Fibroblast of skin of abdomen (primary cell): ENCODE results near the gene C12orf75.
"Not testable (repeated sequence)": the region's sequence is repeated elsewhere in the genome, so short reads cannot be mapped to it uniquely, and the experiment has no call there.

Source experiments
- DNase-seq: peaks from one replicate; pipeline ENCODE4 v3.0.0-alpha.2; 2013

Gene C12orf75

DNA sequence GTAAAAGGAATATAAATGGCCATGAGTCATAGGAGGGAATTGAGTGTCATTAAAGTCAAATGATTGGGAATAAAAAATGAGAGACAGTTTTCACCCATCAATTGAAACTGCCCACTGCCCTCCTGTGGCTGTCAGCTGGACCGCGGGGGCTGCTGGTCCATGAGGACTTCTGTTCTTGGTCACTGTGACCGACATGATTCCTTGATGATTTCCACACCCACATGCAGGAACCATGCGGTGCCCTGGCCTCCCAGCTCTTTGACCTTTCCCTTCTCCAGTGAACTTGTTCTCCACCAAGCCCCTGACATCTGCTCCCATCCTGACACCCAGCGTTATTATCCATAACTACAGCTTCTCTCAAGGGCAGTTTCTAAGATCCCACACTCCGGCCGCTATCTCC, 48.4 kb downstream of the C12orf75 start:
- DNase-seq: no peak

DNA sequence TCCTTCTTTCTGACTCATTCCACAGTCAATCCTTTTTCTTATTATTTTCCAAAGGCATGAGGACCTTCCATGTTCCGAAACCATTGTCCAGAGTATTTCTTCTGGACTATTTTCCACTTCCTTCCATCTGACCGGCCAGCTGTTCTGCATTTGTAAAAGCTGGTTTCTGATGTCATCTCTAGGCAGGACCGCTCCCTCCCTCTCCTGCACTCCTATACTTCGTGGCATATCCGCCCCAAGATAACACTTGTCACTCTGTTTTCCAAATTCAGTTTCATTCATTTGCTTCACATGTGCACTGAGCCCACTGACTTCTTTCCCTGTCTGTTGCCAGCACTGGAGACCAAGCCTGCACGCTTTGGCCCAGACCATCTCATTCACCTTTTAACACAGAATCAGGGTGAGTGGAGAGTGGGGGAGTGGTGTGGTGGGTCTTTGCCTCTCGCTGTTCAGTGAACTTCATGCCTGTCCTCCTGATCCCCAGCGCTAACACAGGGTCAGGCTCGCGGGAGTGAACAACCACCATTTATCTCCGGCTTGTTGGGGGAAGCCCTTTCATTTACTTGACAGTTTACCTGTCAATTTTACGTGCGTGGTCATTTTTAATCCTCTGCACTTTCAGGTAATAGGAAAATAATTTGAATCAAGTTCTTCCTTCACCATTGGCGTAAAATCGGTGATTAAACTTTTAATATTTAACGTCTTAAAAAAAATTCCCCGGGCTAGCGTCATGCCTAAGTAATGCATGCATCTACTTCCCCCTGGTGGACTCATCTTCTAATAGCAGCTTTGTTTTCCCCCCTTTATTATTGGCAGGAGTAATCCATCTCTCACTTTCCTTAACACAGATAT, 52.5 kb downstream of the C12orf75 start:
- peak; percentile 77 for DNase-seq

DNA sequence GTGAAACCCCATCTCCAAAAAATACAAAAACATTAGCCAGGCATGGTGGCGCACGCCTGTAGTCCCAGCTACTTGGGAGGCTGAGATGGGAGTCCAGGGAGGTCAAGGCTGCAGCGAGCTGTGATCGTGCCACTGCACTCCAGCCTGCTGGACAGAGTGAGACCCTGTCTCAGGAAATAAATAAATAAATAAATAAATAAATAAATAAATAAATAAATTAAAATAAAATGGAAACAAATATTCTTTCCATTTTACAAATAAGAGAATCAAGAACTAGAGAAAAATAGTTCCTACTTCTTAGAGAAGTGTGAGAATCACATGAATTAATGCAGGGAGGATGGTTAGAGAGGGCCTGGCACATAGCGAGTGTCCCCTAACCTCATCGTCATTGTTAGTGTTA, 53.7 kb downstream of the C12orf75 start:
- DNase-seq: no peak

DNA sequence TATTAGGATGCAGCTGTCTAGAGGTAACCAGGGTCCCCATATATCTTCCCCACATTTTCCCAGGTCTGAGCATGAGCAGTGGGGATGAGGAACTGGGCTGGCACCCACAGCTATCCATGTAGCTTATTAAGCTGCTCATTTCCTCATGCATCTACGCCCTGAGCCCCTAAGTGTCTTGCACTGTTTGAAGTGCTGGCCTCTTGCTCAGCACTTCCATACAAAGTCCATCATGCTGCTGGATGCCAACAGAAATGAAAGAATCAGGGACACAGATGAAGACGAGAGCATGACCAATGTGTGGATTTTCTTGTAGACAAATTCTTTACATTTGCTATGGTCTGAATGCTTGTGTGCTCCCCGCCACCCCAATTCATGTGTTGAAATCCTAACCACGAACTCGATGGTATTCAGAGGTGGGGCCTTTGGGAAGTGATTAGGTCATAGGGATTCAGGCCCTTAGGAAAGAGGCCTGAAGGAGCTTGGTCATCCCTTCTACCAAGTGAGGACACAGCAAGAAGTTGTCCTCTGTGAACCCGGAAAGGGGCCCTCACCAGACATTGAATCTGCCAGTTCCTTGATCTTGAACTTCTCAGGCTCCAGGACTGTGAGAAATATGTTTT, 54.5 kb downstream of the C12orf75 start:
- DNase-seq: peak; percentile 85

DNA sequence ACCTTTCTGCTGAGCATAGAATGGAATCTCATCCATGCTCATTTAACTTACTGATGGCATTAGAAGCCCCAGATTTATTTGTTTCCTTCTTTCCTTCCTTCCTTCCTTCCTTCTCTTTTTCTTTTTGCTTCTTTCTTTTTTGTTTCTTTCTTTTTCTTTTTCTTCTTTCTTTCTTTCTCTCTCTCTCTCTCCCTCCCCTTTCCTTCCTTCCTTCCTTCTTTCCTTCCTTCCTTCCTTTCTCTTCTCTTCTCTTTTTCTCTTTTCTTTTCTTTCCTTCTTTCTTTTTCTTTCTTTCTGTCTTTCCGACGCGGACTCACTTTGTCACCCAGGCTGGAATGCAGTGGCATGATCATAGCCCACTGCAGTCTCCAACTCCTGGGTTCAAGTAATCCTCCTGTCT, 55.9 kb downstream of the C12orf75 start:
- DNase-seq: no peak

DNA sequence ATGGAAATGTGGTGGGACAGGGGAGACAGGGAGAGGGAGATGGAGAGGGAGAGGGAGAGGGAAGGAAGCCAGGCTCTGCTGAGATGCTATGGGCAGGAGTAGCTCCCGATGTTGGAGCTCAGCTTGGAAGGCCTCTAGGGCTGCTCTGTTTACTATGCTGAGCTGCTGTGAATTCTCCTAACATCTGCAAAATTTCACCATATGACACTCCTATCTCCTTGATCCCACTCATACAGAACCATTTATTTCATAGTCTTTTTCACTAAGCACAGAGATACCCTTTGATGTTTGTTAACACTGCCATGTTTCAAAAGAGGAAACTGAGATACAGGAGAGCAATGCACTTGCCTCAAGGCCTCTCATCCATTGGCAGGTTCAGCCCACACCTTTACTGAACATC, 60.7 kb downstream of the C12orf75 start:
- no peak for DNase-seq

DNA sequence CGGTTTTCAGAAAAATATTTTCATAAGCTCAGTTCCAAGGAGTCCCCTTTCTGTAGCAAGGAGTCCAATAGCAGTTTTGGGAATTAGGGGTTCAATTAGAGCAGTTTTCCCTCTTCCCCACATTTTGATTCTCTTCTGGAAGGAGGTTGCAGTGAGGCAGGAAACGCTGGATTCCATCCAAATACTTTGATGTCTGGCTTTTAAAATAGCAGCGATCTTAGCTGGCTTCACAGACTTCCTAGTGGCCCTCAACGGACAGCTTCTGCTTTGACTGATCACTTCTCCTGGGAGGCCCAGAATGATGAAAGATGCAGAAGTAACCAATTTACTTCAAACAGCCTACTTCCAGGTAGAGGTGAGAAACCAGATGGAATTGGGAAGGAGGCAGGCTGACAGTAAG, 63.1 kb downstream of the C12orf75 start:
- peak; percentile 76 for DNase-seq

DNA sequence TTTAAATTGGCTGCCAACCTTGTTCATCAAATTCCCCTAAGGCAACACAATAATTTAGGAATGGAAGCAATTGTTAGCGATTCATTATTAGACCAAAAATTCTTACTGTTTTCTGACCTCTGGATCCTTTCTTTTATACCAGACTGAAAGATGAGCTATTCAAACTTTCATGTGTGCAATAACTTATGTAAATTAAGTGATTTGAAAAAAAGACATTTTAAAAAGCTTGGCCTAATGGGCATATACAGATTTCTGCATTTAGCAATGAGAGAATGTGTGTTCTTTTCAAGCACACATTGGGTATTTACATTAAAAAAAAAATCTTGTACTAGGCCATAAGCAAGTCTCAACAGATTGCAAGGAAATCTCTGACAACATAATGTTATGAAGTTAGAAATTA, 65.5 kb downstream of the C12orf75 start:
- DNase-seq: no peak

DNA sequence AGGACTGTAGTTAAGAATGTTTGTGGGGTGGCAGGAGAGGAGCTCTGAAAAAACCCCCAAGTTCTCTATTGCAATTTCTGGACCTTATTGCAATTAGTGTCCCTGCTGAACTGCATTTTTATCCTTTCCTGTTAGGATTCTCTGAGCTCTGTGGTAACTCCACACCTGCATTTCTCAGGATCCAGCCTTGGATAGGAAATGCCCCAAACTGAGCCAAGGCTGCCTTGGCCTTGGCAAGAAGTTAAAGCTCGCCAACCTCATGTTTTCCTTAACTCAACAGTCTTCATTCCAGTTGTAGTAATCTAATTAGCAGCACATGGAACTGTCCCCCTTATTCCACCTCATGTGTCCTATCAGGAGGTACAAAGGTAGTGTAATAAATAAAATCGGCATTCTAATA, 66.5 kb downstream of the C12orf75 start:
- no peak for DNase-seq

DNA sequence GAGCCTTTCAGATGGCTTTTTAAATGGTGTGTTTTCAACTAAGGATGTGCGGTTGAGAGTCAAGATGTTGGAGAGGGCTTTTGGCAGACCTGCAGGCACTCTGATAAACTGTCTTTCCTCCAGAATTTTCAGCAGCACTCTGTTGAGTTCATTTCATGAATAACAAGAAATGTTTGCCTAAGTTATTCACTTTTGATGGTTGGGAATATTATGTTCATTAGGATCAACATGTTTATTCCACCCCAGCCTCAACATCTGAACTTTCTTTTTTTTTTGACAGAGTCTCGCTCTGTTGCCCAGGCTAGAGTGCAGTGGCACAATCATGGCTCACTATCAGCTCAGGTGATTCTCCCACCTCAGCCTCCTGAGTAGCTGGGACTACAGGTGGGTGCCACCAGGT, 68.4 kb downstream of the C12orf75 start:
- DNase-seq: no peak

DNA sequence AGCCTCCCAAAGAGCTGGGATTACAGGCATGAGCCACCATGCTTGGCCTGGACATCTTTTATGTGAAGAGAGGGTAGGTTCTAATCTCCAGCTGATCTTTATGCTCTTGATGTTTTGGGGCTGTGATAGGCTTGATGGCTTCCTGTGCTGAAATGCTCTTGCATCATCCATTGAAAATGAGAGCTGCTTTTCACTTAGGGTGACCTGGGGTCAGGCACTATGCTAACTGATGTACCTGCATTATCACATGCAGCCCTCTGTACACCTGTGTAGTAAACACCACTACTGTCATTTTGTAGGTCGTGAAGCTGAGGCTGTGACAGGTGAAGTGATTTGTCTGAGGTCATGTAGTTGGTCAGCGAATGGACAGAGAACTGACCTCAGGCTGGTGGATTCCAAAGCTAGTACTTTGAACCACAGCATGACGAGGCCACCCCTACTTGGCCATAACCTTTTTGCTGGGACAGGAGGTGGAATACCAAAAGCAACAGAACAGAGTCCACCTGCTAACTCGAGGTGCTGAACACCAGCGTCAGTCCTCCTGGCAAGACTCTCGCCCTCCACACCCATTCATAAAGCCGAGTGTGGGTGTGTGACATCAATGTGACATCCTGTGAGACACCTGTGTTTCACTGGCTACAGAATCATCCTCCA, 69.1 kb downstream of the C12orf75 start:
- DNase-seq: no peak

DNA sequence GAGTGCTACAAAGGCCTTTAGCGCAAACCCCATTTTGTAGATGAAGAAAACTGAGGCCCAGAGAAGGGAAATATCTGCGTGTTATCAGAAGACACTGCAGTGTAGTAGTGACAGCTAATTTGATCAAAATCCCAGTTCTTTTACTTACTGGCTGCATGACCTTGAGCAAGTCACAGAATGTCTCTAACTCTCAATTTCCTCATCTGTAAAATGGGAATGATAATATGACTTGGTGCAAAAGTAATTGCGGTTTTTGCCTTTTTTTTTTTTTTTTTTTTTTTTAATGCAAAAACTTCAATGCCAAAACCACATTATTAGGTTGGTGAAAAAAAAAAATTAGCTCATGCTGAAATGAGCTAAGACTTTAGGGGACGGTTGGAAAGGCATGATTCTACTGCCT, 69.7 kb downstream of the C12orf75 start:
- no peak for DNase-seq

DNA sequence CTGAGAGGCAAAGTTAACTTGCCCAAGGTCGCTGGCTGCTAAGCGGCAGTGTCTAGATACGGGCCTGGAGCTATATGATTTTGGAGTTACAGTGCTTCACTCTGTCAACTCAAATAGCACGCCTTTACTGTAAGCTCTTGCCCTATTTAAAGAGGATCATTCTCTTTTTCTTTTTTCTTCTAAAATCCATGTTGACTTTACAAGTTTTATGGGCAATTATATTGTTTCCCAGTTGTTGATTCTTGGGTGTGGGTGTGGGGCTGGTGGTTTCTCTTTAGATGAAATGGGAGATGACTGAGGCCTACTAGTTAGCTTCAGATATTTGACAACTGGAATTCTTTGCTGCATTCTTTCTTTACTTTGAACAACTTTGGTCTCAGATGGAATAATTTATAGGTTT, 70.7 kb downstream of the C12orf75 start:
- DNase-seq: peak; percentile 32

DNA sequence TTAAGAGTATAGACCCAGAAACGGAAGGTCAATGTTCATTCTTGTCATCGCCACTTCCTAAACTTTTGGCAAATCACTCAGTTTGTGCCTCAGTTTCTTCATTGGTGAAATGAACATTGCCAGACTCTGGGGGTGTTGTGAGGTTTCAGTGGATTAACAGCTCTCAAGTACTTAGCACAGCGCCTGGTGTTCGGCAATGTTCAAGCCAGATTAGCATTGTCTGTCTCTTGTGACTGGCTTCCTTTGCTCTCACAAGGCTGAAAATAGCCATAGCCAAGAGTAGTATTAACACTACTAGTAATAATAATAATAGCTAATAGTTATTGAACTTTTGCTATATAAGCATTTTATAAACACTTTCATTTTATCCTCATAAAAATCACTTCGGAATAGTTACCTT, 71.9 kb downstream of the C12orf75 start:
- no peak for DNase-seq

DNA sequence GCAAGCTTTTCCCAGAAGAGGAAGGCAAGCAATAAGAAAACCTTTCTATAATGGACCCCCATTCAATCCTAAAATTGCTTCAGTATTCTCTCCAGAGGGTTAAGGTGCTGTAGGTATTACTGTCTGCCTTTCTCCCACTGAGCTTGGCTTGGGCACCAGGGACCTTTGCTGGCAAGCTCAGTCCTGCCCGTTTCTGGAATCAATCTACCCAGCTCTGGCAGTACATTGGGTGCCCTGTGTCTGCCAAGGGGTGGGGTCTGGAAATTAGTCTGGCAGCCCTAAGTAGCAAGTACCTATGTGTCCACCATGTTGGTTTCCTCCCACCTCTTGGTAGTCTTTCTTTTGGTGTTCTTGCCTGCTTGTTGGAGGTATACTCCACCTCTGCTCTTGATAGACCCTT, 72.6 kb downstream of the C12orf75 start:
- DNase-seq: no peak

DNA sequence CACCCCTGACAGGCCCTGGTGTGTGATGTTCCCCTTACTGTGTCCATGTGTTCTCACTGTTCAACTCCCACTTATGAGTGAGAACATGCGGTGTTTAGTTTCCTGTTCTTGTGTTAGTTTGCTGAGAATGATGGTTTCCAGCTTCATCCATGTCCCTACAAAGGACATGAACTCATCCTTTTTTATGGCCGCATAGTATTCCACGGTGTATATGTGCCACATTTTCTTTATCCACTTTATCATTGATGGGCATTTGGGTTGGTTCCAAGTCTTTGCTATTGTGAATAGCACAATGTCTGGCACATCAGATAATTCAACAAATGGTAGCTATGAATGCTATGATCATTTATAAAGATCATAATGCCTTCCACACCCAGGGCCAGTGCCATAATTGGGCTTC, 73.6 kb downstream of the C12orf75 start:
- not testable (repeated sequence) for DNase-seq

DNA sequence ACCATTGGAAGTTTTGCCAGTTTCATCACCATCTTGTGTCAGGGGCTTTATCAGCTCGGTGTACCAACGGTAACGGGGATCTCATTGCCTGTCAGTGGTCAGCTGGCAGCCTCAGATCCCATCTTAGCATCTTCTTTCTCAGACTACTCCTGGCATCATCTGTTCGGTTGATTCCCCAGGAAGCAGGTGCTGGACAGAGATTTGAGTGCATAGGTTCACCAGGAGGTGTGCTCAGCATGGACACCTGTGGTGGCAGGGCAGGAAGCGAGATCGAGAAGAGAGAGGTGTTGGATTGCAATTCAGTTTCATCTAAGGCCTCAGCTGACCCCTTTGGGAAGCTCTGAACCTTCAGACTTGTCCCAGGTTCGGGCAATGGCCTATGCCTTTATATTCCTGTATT, 76.0 kb downstream of the C12orf75 start:
- DNase-seq: no peak

DNA sequence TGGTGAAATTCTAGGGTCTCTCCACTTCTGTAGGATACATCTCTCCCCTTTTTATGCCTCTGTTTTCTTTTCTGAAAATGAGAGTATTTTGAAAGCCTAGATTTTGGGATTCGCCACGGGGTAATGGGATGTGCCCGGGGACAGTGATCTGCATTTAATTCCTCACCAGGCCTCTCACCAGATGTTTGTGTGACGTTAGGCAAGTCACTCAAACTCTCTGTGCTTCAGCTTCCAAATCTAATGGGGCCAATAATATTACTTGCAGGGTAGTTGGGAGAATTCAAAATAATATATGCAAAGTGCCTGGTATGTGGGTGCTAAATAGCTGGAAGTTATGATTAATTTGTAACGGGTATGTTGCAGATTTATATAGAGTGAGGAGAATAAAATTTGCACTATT, 78.8 kb downstream of the C12orf75 start:
- DNase-seq: no peak

DNA sequence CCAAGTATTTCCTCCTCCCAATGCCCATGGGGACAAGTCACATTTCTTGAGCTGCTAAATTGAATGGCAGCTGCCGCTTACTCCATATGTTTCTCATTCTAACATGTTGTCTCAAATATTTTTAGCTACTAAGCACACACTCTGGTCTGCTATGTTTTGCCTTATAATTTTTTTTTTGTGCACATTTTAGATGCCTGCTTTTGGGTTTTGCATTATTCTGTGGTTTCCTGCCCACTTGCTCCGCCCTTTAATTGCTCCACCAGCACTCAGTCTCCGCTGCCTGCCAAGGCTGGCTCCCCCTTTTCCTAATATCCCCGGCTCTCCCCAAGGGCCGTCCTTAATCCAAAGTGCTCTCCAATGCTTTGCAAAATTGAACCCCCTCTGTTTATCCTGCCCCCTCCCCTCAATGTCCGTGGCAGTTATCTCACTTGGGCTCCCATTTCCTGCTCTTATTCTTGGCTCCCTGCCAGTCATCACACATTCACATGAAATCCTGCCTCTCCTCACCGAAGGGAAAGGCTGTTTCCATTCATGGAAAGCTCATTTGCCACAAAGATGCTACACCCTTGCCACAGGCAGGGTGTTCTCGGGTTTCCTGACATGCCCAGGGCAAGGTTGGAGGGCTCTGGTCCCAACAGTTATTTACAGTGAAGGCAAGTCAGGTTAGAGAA, 79.4 kb downstream of the C12orf75 start:
- DNase-seq: peak; percentile 71

DNA sequence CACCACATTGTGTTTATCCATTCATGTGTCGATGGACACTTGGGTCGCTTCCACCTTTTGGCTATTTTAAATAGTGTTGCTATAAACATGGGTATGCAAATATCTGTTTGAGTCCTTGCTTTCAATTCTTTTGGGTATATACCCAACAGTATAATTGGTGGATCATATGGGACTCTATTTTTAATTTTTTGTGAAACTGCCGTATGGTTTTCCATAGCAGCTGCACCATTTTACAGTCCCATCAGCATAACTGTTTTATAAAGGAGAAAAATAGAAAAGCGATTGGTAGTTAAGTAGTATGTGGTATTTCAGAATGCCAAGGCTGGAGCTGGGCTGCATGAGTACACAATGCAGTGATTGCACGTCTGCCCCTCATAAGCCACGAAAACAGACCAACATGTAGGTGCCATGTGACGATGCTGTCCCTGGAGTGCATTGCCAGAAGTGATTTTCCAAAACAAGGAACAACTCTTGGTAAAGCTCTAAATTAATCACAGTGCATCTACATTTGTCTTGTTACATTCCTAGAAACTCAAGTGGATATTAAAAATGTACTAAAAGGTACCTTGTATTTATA, 83.5 kb downstream of the C12orf75 start:
- DNase-seq: no peak

DNA sequence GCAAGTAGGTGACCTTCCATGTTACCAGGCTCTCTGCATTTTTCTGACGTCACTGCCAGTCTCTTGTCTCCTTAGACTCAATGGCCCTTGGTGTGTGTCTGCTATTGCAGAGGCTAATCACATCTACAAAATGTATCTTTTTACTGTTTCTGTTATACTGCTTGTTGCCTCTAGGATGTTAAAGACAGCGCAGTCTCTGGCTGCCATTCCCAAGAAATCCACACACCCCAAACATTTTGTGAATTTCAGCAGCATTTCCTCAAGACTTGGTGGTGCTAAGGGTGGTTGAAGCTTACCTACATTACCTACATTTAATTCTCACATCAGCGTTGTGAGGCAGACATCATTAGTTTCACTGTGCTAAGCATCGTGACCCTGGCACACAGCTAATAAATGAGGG, 87.2 kb downstream of the C12orf75 start:
- no peak for DNase-seq

DNA sequence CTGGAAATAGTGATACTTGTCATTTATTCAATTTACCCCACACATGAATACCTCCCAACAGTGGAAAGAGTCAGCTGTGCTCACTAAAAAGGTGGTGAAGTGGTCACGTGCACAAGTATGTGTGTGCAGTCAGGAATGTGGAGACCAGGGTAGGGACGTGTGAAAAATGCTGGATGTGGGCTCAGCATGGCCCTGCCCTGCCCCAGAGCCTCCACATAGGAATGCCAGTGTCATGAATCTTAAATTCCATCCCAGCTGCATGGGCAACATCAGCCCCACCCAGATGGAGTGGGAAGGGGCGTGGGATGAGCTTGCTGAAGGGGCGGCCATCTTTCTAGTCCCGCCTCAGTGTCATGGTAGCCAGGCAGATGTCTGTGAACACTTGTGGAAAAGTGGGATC, 87.7 kb downstream of the C12orf75 start:
- peak; percentile 97 for DNase-seq

DNA sequence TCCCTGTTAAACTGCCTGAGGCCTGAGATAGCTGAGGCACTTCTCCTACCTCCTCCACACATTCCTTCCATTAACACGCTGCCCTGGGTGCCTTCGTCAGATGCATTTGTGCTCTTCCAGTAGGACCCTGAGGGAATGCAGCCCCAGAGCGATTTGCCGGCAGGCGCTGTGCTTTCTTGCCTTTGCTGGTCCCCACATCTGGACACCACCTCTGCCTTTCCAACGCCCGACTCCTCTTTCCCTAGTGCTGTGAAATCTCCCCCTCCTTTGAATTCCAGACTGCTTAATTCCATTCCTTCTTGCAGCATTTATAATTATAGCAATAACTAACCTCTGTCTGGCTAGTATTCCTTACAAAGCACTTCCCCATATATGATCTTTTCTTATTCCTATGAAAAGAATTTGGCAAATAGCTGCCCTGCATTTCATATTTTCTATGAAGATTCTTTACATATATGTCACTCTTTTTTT, 88.4 kb downstream of the C12orf75 start:
- peak; percentile 92 for DNase-seq
